ENCODE data around the gene SLC19A1.
"Not testable (repeated sequence)": the region's sequence is repeated elsewhere in the genome, so short reads cannot be mapped to it uniquely, and the experiment has no call there.

Gene SLC19A1

DNA sequence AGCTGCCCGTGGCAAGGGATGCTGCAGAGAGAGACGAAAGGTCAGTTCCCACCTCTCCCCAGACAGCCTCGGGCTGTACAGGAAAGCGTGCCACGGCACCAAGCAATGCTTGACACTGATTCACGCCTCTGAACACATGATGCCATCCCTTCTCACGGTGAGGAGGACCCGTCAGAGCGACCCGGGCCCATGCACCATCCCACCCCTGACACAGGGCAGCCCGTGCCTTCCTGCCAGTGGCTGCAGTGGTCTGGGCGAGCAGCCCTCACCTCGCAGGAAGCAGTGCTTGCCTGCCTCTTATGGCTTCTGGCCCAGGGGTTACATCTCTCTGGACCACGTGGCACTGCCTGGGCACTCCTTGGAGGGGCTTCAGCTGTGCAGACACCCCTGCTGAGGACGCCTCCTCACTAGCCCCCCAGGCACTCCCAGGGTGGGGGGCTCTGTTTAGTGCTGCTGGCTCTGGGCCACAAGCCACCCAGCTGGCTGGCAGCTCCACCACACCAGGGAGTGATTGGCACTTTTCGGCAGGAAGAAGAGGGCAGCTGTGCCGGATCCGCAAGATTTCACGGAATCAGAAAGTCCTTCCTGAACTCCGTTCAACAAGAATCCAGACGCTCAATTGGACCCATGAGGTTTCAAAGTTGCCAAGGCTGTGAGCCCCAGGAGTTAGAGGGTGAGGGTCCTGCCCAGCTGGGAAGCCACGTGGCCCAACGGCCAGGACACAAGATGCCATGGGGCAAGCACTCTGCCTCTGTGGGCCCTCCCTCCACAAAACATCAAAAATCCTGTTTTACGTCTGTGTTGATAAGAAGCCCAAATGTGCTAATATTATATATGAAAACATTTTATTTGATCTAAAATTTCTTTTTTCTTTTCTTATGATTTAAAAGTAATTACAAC, 34.8 kb upstream of the SLC19A1 start:
- DNase-seq: no peak

DNA sequence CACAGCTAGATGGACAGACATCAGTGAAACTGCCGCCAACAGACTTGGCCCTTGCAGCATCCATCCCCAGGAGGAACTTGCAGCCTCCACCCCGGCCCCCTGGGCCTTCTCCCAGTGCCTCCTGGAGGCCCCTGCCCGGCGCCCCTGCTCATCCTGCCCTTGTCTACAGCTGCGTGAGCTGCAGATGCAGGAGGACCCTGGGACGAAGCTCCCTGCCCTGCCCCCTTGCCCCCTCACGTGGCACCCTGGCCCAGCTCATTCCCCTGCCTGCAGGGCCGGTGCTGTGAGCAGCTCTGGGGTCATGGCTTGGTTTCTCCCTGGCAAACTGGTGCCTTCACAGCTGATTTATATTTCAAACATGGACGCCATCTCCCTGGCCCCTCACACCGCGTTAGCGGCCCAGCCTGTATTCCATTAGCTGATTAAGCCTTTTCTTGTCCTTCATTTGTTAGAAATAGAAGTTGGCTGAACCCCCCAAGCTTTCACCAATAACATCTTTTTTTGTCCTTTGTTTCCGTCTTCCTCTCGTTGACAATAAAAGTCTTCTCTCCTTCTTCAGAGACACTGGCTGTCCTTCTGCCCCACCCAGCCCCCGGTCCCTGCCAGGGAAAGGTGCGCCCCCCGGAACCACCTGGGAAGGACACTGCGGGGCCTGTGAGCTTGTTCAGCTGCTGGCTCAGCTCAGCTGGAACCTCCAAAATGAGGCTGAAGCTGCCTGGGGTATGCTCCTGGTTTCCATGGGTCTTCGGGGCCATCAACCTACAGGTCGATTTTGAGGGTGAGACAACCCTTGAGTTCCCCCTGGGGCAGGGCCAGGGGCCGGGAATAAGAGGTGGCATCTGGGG, 34.0 kb upstream of the SLC19A1 start:
- no peak for DNase-seq

DNA sequence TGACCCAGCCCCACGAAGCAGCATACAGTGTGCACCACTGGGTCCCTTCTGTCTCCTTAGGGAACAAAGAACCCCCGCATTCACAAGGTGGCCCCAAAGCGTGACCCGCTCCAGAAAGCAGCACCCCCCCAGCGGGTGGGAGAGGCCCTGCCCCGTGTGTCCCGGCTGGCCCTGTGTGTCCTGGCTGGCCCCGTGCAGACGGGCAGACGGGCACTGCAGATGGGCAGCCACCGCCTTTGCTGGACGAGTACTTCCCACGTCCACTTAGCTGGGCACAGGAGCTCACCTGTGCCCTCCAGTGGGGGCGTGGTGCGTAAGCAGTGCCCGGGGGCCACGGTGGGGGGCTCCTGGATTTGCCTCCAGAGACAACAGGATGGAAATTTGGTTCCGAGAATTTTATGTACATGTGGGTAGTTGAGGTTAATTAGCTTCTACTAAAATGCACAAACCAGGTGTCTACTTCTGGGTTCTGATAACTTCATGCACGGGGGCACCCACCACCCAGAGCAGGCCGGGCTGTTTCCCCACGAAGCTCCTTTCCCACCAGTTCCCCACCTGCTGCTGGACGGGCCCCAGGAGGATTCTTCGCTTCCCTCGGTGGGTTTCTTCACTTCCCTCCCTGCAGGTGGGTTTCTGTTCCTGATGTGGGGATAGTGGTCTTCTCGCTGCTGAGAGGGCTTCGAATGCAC, 33.2 kb upstream of the SLC19A1 start:
- no peak for DNase-seq

DNA sequence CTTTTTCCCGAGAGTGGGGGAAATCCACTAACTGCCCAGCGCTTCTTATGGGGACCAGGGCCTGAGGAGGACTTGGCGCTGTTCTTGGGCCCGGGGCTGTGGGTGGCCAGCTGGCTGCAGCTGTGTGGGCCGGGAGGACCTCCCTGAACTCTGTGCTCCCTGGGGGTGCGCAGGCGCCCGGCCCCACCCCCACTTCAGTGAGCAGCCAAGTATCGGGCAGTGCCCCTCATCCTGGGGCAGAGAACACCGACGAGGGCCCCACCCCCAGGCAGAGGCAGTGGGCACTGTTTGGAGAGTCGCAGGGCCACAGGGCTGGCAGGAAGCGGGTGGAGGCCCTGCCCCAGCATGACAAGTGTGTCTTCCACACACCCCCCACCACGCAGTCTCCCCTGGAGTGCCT, 32.5 kb upstream of the SLC19A1 start:
- DNase-seq: no peak

DNA sequence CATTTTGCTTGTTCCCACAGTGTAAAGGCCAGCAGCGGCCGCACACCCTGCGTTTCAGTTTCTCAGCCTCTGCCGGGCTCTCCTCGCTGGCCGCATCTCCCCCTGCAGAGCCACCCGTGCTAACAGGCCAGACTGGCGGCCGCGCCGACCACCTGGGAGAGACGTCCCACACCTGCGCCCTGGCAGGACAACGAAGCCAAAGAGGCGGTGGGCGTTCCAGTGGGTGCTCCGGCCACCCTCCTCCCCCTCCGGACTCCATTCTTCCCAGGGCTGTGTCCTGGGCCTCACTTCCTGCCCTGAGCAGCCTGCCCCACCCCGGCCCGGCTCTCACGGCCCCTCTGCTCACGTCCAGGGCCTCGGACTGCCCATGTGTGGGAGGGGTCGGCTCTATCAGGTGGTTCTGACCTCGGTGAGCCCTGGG, 31.9 kb upstream of the SLC19A1 start:
- DNase-seq: no peak

DNA sequence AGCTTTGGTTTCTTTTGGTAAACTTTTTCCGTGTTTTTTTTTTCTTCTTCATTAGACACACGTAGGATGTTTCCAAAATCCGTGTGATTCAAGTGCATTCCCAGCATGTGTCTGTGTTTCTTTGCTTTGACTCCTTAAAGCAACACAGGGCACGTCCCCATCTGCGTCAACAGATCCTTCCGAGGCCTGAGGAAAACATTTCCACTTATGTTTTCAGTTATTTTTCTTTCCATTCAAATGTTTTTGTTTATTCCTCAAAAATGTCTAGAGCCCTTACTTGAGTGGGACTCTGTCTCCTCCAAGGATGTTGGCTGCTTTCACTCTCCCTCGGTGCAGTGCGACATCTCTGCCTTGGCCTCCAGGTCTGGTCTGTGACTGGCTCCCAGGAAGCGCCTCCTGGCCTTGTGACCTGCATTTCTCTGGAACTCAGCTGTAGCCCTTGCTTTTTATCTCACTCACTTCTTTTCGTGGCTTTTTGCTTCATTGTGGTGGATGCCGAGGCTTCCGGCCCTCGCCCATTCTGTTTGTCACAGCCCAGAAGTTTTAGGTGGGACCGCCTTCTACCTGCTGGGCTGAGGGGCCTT, 31.3 kb upstream of the SLC19A1 start:
- DNase-seq: no peak

DNA sequence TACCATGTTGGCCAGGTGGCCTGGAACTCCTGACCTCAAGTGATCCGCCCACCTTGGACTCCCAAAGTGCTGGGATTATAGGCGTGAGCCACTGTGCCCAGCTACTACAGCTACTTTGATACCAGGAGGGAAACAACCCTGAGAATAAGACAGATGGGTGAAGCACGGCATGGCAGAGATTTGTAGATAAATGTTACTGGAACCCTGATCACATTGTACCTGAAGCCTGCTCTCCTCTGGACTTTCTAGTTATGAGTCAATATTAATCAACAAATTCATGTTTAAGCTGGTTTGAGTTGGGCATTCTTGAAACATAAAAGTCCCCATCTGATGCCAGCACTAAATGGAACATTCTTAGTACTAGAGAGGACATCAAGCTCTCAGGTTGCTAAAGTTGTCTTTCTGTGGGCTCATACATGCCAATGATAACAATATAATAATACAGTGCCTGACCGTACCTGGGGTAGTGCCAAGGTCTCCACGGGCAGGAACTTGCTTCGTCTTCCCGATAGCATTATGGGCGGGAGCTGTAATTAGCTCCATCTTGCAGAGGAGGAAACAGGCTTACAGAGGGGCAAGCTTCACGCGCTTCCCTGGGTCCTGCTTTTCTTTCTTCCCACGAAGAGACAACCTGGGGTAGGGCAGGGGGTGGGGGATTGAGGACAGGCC, 30.7 kb upstream of the SLC19A1 start:
- no peak for DNase-seq

DNA sequence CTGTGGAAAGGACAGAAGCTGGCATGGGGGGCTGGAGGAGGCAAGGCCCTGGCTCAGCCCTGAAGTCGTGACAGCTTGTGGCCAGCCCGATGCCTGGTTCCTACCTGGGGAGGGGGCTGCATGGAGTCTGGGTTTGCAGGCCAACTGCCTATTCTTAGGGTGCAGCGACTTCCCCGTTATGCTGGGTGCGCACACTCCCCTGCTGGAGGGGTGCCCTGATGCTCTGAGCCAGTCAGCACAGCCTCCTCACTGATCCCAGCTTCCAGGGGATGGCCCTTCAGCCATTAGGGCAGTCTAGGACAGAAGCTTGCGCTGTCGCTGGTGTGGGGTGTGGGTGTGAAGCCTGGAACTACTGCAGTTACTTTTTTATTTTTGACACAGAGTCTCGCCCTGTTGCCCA, 30.0 kb upstream of the SLC19A1 start:
- DNase-seq: no peak

DNA sequence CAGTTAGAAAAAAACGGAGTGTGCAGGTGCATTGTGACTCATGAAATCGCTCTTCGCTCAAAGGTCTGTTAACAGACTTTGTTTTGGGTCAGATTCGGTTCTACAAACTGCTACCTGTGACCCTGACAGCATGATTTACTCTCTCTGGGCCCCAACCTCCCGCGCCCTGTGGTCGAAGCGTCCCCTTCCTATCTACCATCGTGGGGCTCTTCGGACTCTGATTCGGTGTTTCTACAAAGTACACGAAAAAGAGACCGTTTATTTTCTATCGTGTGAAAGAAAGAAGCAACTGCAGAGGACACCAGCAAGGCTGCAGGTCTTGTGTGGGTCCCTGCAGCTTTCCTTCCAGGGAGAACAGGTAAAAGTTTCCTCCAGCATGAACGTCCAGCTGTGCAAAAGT, 29.4 kb upstream of the SLC19A1 start:
- DNase-seq: no peak

DNA sequence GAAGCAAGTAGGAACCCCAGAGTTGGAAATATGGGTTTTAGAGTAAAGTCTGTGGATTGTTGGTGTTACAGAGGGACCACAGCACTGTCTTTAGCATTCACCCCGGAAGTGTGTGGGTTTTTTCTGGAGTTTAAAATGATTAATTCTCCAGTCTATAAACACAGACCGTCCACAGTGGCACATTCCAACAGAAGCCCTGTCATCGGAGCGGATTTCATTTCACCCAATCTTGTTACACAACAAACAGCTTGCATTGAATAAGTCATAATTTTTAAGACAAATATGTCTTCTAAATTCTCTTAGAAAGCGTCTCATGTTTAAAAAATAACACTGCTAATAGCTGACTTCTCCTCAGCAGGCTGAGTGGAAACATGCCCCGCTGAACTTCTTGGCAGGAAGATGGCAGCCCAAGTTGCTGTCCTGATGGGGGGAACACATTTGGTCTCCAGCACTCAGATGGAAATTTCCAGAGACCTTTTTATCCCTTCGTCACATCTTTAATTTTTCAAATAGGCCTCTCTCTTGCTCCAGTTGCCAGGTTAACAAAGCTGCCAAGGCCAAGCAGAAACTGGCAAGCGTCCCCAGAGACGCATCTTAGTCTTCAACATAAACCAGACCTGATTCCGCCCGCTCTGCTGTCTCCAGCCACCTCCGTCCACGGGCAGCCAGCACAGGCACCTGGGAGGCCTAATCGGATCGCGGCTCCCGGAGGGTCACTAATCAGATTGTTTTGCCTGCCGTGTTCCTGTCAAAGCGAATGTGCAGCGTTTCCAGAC, 28.8 kb upstream of the SLC19A1 start:
- no peak for DNase-seq

DNA sequence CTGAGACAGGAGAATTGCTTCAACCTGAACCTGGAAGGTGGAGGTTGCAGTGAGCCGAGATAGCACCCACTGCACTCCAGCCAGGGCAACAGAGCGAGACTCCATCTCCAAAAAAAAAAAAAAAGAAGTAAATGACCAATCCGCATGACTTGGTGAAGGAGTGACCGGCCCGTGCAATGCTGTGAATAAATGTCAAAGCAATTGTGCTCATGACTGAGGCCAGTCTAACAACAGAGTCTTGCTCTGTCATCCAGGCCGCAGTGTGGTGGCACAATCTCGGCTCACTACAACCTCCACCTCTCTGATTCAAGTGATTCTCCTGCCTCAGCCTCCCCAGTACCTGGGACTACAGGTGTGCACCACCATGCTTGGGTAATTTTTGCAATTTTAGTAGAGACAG, 27.8 kb upstream of the SLC19A1 start:
- DNase-seq: no peak

DNA sequence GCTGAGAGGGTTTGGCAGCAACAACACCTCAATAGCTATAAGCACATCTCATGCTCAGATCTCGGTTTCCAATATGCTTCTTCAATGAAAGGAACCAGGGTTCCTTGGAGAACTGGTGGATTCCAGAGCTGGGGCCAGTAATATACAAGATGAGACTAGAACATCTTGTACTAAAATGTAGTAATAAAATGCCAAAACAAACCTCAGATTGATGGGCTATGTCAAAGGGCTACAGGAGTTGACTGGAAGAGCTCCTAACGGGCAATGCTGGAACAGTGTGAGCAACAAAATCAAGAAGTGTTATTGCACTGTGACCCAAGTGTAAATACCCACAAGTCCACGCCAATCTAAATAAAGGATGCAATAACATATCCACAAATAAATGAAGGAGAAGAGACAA, 26.1 kb upstream of the SLC19A1 start:
- no peak for DNase-seq

DNA sequence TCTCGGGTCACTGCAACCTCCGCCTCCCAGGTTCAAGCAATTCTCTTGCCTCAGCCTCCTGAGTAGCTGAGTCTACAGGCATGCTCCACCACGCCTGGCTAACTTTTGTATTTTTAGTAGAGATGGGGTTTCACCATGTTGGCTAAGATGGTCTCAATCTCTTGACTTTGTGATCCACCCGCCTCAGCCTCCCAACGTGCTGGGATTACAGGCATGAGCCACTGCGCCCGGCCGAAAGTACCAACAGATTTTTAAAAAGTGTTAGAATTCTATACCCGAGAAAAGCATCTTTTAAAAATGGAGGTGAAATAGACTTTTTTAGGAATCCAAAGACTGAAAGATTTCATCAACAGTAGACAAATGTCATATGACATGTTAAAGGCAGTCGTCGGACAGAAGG, 21.9 kb upstream of the SLC19A1 start:
- not testable (repeated sequence) for DNase-seq

DNA sequence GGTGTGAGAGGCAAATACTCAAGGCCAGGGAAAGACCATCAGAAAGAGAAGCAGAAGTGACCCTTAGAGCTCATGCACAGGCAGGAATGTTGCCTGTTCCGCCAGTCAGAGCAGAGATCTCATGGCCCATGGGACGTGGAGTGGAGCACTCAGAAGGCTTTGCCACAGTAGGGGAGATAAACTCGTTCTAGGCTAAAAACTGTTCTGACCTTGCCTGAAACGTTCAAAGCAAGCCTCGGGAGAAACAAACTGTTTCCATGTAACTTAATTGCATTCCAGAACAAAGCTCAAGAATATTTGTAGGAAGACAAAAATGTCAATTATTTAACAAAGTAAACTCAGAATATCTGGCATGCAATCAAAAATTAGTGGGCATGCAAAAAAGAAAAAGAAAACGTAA, 20.7 kb upstream of the SLC19A1 start:
- no peak for DNase-seq

DNA sequence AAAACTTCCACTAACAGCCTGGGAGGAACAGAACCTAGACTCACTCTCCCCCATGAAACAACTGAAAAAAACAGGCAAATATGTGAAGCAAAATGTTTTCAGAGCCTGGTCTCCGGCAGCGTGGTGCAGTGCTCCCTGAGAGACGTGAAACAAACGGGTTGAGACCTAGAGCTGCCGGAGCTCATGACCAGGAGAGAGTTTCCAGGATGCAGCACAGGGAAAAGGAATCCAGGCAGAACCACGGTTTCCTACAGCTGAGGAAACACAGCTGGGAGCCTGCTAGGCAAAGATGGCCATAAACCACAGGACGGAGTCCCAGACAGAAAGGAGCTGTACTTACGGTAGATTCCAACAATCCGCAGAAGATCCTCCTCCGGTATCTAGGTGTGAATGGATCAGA, 20.2 kb upstream of the SLC19A1 start:
- no peak for DNase-seq

DNA sequence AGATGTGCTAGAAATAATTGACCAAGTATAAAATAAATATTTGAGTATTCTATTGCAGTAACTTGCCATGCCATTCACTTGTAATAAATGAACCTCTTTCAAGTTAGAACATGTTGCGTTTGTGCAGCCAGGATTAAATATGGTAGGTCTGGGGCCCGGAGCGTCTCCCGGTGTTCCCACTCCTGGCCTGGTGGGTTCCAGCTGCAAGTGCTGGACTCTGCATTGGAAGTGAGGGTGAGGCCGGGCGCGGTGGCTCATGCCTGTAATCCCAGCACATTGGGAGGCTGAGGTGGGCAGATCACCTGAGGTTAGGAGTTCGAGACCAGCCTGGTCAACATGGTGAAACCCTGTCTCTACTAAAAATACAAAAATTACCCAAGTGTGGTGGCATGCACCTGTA, 19.0 kb upstream of the SLC19A1 start:
- DNase-seq: not testable (repeated sequence)

DNA sequence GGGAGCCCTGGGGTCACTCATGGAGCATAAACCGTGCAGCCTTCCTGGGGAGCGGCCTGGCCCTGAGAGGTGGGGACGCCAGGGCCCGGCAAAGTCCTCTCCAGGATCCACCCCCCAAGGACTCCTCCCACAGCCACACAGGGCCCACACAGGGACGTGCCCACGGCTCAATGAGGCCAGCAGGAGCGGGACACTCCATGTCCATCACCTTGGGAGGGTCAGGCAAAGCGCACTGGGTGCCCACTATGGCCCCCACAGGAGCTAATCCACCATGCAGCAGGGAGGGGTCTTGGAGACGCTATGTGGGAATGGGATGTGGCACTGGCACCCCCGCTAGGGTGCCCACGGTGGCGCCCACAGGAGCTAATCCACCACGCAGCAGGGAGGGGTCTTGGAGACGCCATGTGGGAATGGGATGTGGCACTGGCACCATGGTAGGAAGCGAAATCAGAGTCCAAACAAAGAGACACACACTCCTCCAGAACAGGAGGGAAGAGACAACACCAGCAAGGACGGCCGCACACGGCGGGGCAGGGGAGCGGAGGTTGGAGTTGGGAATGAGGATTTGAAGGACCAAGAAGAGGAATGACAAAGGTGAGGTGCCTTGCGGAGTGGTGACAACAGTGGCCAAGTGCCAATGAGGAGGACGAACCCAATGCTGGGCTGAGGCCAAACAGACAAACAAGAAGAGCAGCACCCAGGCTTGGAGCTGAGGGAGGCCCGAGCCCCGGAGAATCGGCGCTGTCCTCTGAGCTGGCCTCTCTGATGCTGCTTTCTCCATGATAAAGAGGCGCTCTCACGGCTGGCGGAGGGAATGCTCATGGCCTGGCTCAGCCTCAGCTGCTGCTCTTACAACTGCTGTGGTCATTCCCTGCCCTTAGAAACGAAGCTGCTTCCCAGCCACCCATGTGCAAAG, 18.1 kb upstream of the SLC19A1 start:
- DNase-seq: no peak

DNA sequence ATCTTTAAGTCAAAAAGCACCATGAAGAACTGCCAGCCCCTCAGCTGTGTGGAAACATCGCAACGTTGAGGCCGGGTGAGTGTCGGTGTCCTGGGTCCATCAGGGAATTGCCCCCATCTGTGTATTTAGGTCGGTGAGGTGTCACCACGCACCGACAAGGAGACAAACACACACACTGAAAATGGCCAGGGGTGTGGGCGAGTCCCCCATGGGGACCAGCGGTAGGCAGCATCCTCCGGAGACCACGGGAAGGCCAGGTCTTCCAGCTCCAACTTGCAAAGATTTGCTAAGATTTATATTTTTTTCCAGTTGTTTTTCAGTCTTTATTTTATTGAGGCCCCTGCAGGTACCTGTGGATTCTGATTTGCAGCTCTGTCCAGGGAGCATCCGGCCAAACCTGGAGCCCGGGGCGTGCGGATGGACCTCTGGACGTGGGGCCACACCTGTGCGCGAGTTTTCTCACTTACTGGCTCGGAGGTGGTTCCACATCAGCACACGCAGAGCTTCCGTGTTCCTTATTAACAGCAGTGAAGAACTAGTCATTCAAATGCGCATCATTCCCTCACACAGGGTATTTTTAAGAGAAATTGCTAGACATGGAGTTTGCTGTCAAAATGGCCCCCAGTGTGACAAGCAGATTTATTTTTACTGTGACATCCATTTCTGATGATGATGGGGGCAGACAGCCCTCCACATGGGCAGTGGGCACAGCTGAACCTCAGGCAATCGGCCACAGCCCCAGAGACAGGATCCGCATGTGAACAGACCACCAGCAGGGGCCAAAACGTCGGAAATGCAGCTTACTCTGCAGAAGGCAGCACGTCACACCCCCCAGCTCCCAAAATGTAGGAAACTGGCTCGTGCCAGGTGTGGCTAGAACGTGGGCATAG, 17.2 kb upstream of the SLC19A1 start:
- DNase-seq: no peak

DNA sequence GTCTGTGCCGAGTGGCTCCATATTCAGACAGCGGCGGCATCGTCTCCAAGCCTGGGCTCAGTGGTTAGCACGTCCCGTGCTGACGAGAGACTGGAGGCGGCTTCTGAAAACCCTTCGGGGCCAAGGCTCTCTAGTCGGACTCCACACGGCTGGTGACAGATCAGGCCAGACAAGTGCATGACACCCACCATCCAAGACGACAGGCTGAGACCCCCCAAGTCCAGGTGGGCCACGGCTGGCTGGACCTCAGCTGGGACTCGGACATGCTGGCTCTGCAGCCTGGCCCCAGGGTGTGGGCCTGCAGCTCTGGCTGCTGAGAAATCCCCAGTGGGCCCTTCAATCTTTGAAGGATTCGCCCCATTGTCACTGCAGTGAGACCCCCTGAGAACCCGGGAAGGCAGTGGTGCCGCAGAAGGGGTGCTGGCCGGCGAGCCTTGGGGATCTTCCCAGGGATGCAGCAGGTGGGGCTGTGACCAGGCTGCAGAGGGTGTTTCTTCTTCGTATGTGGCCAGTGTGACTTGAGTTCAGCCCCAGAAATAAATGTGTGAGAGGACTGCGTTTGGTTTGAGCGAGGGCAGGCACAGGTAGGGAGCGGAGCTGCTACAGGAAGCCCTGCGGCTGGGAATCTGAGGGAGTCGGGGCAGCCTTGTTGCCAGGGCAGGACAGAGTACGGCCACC, 15.9 kb upstream of the SLC19A1 start:
- no peak for DNase-seq
